HL-60 (cell line): ENCODE data around the gene TTC34.

Source experiments
- DNase-seq, 2 experiments: peaks; one replicate each; pipeline ENCODE4 v3.0.0-alpha.2; 2010 to 2020; ENCODE audit warnings: low read depth in 1 of 2, low spot score in 1 of 2
- H3K27ac ChIP-seq: fragments of 250-450 bp; sonication (Bioruptor Pico); replicated peaks from 2 replicates; pipeline ENCODE4 v1.5.1; 2020; ENCODE audit warnings: mild to moderate bottlenecking, moderate library complexity
- H3K27me3 ChIP-seq: fragments of 250-450 bp; sonication (Bioruptor Pico); 2 replicates; pipeline ENCODE4 v1.5.1; 2021; ENCODE audit warnings: mild to moderate bottlenecking, moderate library complexity; ENCODE audit not compliant: insufficient read depth, poor library complexity, severe bottlenecking
- H3K4me3 ChIP-seq: replicated peaks from 2 replicates; pipeline ENCODE4 v1.5.1; 2011; ENCODE audit warnings: mild to moderate bottlenecking, control low read depth, low read length; ENCODE audit not compliant: insufficient read depth
- CTCF ChIP-seq: IDR thresholded peaks from one replicate; pipeline ENCODE4 v1.5.1; 2011; ENCODE audit warnings: low read length, control low read depth, inconsistent platforms; ENCODE audit not compliant: insufficient read depth
- GABPA ChIP-seq: IDR thresholded peaks from 2 replicates; pipeline ENCODE4 v1.6.1; 2012; ENCODE audit warnings: low read depth
- POLR2AphosphoS5 ChIP-seq: IDR thresholded peaks from 2 replicates; pipeline ENCODE4 v1.6.1; 2012; ENCODE audit warnings: low read depth
- REST ChIP-seq: IDR thresholded peaks from 2 replicates; pipeline ENCODE4 v1.6.1; 2012; ENCODE audit warnings: low read depth; ENCODE audit not compliant: insufficient replicate concordance
- SPI1 ChIP-seq: IDR thresholded peaks from 2 replicates; pipeline ENCODE4 v1.6.1; 2012; ENCODE audit warnings: low read depth, mild to moderate bottlenecking, borderline replicate concordance

The TTC34 gene

GRCh38 chr1:2817784-2818564, 16.5 kb upstream of the TTC34 start:
- Histone ChIP-seq H3K4me3 (no peak overlapping the region), H3K27me3 (no peaks in the 10 kb centered on the region), H3K27ac (no peak overlapping the region)
- DNase-seq: no peak
- TF ChIP-seq GABPA: no peak
- no peak for TF ChIP-seq REST
- no peak for TF ChIP-seq SPI1
- TF ChIP-seq POLR2AphosphoS5: no peak
- no peak for TF ChIP-seq CTCF

GRCh38 chr1:2816786-2817185, 15.3 kb upstream of the TTC34 start:
- TF ChIP-seq REST: no peak
- no peak for TF ChIP-seq SPI1
- TF ChIP-seq CTCF: no peak
- TF ChIP-seq POLR2AphosphoS5: no peak
- no peak for TF ChIP-seq GABPA
- no peak overlapping the region for H3K4me3 ChIP-seq

GRCh38 chr1:2815551-2815950, 14.1 kb upstream of the TTC34 start:
- TF ChIP-seq POLR2AphosphoS5: no peak
- no peak for TF ChIP-seq REST
- TF ChIP-seq SPI1: no peak
- H3K27me3 ChIP-seq: no peaks in the 10 kb centered on the region
- DNase-seq: no peak
- H3K27ac ChIP-seq: no peak overlapping the region
- no peak overlapping the region for H3K4me3 ChIP-seq

More at GRCh38 chr1:2816786-2817185, 15.3 kb upstream of the TTC34 start:
- DNase-seq: no peak
- no peak overlapping the region for H3K27ac ChIP-seq
- no peaks in the 10 kb centered on the region for H3K27me3 ChIP-seq
